ENCODE data around the gene CDC5L.
A peak's percentile ranks its signal among the peaks of the same experiment; 100 is the strongest.

Gene CDC5L

DNA sequence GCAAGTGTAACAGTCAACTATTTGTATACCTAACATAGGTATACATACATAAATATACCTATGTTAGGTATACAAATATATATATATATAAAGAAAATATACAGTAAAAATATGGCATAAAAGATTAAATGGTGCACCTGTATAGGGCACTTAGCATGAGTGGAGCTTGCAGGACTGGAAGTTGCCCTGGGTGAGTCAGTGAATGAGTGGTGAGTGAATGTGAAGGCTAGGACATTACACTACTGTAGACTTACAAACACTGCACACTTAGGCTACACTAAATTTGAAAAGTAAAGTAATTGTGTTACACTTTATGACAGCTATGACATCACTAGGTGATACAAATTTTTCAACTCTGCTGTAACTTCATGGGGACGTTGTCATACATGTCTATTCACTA is 65.6 kb downstream of the CDC5L start:
- DNase-seq (ENCODE audit: low spot score) = no peak

DNA sequence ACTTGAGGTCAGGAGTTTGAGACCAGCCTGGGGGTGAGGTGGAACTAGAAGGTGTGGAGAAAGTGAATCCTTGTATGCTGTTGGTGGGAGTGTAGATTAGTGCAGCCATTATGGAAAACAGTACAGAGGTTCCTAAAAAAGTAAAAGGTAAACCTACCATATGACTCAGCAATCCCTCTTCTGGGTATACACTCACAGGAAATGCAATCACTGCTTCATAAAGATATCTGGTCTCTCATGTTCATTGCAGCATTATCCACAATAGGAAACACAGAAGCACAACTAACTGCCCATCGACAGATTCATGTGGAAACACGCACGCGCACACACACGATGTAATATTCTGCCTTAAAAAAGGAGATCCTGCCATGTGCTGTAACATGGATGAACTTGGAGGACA is 66.7 kb downstream of the CDC5L start:
- DNase-seq (ENCODE audit: low spot score) = no peak

DNA sequence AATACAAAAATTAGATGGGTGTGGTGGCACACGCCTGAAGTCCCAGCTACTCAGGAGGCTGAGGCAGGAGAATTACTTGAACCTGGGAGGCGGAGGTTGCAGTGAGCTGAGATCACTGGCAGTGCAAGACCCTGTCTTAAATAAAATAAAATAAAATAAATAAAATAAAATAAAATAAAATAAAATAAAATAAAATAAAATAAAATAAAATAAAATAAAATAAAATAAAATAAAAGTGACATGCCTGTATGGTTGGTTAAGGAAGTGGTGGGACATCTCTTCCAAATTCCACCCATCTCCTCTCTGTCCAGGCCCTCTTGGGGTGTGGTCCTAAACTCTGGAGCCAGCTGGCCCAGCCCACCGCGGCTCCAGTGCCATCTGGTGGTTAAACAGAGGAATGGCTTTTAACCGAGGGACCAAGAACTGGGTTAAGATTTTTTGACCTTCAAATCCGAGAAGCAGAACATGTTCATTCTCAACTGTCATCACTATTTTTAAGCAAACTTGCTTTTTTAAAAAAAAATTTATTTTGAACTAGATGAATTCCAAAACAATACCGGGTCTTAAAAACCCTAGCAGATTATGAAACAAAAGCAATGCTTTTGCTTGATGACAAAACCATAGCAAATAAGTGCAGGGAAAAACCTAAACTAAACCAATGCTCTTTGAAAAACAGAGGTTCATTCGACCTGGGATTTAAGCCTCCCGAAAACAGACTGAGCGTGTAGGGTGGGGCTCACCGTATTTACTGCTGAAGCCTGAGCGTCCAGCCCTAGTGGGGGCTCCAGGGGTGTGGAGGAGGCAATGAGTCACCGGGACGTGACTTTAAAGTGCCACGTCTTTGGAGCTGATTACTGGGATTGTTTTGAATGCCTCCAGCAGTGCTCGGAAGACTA is 68.8 kb downstream of the CDC5L start:
- peak; percentile 87 for DNase-seq (ENCODE audit: low spot score)

DNA sequence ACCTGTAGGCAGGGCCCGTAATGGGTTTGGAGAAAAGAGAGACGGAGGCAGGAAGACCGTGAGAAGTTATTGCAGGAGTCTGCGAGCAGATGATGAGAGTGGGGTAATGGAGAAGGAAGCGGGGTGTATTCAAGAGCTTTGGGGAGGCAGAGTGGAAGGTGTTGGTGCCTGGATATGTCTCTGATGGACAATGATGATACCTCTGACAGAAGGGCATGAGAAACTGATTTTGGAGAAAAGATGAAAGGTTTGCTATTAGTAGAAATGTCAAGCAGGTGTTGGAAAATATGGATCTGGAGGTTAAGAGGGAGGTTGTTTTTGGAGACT is 69.4 kb downstream of the CDC5L start:
- no peak for DNase-seq (ENCODE audit: low spot score)

DNA sequence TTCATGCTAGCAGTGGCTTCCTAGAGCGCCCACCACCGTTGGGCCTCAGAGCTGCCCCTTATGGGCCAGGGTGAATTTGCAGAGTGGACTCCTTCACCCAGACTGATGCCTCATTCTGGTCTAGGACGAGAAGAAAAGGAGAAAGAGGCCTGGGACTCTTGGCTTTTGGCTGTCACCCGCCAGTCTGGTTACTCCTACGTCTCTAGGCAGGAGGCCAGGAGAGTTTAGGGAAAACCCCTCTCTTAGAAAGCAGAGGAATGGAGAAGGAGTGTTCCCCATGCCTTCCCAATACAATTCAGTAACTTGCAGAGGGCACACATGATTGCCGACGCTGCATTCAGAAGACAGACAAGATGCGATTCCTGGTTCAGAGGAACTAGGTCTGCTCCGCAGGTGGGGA is 70.1 kb downstream of the CDC5L start:
- DNase-seq (ENCODE audit: low spot score) = no peak

DNA sequence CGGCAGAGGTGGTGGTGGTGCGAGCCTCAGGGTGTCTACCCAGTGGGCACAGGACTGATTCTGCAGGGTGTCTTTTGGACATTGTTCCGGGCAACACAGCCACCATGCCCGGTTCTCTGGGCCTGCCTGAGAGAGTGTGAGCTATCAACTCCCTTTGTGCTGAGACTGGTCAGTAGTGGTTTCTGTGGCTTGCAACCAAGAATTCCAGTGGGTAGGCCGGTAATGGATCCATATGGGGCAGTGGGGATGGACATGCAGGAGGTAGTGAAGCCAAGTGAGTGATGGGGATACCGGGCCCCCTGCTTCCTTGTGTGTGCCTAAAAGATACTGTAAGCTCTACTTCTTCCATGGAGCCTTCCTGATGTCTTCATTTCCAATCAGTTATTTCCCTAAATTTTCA is 71.0 kb downstream of the CDC5L start:
- no peak for DNase-seq (ENCODE audit: low spot score)

DNA sequence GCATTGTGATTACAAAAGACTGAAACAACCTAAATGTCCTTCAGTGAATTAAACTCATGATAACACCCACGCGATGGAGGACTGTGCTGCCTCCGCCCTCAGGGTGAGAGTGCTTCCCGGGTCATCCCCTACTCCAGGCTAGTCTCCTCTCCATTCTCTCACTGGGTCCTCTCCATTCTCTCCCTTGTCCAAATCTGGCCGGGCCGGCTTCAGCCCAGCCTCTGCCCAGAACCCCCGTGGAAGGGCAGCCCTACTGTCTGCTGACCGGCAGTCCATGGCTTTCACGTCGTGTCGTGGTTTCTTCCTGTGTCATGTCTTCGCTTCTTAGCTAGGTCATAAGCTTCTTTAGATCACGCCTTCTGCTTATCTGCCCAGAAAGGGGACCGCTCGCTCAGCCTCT is 74.8 kb downstream of the CDC5L start:
- no peak for DNase-seq (ENCODE audit: low spot score)

DNA sequence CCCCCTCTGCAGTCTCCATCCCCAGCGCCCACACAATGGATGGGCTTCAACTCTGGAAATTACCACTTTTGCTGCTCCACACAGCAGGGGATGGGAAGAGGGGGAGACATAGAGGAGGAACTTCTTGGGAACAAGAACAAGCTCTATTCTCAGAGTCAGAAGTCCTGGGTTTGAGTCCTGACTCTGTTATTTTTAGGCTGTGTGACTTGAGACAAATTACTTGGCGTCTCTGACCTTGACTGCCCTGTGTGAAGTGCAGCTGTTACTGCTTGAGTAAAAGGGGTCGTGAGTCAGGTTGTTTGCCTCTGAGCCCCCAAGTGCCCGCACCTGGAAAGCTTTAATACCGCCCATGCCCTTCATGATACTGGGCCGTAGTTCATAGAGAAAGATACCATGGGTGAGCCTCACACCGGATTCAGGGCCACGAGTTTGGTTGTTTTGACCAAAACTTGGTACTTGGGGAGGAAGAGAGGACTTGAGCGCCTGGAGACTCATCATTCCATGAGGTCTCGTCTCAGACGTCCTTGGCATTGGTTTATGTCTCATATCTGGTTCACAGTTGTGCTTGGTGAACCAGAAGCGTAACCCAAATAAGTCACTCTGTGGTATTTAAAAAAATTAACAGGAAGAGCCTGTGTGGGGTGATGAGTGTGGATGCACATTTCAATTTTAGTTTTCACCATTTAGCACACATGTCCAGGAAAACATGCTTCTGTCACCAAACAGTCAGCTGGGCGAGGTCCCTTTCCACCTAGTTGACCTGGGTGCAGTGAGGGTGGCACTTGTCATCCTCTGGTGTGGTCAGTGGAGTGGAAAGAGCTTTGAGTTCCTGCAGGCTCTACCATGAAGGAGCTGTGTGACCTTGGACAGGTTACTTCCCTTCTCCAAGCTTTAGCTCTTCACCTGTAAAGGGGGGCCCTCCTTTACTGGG is 75.6 kb downstream of the CDC5L start:
- DNase-seq (ENCODE audit: low spot score) = no peak

DNA sequence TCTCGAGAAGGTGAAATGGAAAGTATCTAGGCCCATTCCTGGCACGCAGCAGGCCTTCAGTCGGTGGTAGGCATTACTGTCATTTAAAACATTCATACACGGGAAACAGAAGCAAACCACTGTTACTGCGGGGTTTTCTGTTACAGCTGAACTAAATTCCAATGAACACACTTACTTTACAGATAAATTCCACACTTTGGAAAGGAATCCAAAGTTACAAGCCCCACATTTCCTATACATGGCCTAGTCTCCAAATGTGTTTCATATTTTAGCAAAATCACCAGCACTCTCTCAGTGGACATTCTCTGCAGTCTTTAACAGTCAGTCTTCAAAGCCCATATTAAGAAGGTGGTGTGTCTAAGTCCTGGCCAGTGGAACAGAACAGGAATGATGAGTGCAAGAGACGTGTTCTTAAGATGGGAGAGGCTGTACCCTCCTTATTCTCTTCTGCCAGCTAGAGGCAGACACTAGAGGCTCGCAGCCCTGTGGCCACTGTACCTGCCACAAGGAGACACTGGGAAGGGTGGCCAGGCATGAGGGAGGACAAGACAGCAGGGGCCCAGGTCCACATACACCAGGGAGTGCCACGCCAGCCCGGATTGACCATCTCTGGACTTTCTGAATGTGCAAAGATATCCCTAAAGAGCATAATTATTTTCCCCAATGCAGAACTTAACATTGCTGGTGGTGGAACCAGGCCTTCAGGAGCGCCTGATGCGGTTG is 76.4 kb downstream of the CDC5L start:
- DNase-seq (ENCODE audit: low spot score) = no peak

DNA sequence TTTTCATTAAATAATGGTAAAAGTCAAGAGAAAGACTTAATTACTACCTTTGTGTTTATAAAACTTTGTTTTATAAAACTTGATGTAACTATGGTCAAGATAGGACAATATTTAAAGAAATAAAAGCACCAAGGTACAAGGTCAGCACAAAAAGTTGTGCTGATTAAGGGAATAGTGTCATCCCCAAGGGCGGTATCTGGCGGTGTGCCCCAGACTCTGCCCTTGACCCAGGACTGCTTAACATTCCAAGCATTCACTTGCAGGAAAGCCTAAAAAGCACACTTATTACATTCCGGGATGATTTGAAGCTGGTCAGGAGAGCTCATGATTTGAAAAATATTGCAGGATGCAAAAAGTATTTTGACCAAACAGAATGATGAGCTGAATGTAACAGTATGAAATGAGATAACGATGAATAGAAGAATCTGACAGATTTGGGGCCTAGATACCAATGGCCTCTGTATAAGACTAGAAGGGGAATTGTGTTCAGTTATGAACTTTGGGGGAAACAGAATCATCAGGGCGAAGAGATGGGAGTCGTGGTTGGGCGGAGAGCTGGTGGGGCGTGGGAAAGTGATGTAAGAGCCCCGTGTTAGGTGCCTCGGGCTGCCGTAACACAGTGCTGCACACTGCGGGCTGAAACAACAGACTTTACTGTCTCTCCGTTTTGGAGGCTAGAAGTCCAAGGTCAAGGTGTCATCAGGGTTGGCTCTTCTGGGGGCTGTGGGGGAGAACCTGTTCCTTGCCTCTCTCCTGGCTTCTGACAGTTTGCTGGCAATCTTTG is 77.2 kb downstream of the CDC5L start:
- peak; percentile 80 for DNase-seq (ENCODE audit: low spot score)

DNA sequence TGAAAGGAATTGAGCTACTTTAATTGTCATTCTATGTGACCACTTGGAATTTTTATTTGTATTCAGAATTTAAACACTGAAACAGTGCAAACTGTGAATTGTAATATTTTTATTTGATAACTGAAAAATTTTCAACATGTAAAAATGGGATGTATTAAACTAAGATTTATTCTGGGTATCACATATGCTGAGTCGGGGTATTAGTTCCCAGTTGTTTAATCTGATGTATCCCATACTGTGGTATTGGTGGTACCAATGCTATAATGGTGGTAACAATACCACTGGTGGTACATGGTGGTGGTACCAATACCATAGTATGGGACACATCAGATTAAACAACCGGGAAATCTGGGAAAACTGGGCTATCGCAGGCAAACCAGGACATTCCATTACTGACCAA is 79.4 kb downstream of the CDC5L start:
- DNase-seq (ENCODE audit: low spot score) = no peak

DNA sequence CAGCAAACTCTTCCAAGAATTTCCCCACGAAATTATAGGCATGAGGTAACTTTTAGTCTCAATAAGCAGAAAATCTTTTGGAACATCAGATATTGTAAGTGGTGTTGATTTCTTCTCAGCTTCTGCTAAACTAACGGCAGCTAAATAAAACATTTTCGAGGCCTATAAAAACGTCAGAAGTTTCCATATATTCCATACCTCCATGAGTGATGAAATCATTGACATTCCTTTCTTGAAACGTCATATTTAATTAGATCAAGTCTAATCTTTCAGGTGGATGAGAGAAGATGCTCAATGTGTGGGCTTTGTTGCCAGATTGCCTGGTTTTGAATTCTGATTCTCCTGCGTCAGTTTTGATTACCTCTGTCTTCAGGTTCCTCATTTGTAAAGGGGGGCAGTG is 81.3 kb downstream of the CDC5L start:
- no peak for DNase-seq (ENCODE audit: low spot score)

DNA sequence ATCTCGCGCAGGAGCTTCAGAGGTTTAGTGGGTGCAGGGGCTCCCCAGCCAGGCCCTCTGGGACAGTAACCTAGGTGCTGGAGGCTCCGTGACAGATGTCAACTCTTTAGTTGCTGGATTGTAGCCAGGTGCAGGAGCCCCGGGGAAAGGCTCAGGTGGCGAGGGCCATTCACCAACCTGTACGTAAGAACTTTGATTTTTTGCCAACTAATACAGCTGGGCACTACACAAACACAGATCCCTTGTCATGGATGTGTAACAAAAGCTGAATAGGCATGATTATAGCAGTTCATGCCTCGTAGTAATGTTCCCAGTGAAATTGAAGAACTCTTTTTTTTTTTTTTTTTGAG is 82.6 kb downstream of the CDC5L start:
- DNase-seq (ENCODE audit: low spot score) = no peak

DNA sequence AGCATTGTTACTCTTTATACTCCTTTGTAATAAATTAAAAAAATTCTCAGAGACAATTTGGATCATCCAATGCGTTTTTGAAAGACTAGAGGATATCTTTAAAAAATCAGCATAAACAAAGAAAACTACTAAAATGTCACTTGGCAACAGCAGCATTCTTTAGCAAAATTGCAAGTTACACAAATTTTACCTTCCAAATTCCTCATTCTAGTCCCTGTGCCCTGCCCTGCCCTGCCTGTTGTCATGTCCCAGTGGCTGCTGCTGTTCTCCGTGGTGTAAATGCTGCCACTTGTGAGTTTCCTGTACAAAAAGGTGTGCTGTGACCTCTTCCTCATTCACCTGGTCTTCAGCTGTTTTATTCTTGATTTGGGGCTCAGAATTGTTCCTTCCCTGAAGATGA is 83.2 kb downstream of the CDC5L start:
- no peak for DNase-seq (ENCODE audit: low spot score)

DNA sequence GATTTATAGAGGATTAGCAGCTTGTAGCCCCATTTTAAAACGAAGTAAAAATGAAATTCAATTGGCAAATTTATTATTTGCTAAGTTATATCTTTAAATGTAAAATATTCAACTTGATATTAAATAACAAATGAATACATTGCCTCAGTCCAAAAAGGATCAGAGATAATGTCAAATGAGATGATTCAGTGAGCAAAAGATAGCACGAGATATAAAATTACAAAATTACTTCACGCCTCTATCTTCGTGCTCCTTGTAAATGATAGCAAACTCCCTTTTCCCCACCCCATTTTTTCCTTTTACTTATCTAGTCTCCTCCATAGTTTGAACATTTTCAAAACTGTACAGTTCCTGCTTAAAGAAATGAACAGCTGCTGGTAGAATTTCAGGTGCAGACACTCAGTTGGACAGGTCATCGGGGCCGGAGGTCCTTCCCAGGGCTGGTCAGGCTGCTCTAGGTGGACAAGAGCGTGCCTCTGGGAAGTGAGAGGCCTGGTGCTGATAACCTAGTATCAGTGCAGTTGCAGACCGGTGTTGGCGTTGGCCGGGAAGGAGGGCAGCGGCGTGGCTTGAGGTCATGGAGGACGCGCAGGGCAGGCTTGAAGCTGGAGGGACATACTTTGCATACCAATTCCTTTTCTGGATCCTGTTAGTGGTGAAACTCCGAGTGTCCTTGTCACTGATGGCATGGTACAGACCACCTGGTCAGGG is 83.9 kb downstream of the CDC5L start:
- DNase-seq (ENCODE audit: low spot score) = no peak

DNA sequence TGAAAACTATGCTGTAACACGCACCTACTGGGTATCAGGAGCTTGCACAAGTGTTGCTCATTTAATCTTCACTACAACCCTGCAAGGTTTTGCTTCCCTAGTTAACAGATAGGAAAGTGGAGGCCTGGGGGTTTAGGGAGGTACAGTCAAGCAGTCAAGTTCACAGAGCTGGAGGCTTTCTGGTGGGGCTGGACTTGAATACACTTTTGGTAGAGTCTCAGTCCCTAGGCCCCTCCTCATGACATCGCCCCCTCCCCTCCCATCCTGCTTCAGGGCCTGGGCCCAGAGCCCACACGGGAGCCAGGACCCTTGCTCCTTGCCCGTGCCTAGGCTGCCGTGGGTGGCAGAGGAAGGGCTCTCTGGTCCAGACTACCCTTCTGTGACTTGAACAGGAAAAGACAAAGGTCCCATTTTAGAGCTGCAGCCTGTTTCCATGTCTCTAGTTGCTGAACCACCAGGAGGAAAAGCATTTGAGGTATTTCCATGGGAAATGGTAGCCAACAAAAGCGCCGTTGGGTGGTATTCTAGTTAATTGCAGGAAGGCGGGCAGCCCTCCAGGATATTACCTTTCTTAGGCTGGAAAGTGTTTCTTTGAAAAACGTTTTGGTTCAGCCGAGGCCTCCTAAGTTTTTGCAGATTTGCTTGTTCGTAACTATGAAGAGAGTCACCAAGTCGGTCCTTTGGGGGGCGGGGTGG is 84.9 kb downstream of the CDC5L start:
- DNase-seq (ENCODE audit: low spot score) = no peak

DNA sequence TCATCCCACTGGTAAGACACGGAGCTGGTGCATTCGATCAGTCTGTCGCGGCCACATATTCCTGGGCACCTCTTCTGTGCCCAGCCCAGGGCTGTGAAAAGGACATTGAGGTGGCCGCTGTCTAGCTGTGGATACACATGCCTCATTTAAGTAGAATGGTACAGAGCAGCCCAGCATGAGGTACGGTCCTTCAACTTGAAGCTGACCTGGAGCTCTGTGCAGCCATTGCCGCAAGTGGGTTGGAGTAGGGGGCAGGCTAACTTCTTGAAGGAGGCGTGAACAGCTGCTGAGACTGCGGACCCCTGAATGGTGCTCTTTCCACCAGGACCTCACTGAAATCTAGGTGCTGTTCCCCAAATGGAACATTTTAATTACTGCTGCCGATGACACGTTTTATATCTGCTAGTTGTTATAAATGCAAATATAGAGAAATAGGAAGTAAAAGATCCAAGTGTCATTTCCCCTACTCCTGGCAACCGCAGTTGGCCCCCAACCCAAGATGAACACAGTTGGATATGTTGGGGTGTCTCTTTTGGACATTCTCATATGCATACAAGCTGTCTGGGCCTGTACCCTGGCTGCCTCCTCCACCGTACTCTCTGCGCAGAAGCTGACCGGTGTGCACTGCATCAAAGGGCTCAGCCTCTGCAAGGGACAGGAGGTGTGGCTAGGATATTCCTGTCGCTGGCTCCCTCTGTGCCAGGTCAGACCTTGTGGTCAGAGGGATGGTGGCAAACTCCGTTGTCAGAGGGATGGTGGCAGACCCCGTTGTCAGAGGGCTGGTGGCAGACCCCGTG is 86.1 kb downstream of the CDC5L start:
- no peak for DNase-seq (ENCODE audit: low spot score)

DNA sequence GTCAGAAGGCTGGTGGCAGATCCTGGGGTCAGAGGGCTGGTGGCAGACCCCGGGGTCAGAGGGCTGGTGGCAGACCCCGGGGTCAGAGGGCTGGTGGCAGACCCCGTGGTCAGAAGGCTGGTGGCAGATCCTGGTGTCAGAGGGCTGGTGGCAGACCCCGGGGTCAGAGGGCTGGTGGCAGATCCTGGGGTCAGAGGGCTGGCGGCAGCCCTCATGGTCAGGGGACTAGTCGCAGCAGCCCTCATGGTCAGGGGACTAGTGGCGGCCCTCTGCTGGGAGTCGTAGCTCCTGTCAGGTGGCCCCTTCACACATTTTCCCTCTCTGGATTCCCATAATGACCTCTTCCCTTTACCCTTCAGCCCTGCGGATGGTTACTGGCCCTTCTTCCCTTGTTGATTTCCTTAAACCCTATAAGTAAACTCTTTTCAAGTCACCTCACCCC is 86.7 kb downstream of the CDC5L start:
- DNase-seq (ENCODE audit: low spot score) = no peak

DNA sequence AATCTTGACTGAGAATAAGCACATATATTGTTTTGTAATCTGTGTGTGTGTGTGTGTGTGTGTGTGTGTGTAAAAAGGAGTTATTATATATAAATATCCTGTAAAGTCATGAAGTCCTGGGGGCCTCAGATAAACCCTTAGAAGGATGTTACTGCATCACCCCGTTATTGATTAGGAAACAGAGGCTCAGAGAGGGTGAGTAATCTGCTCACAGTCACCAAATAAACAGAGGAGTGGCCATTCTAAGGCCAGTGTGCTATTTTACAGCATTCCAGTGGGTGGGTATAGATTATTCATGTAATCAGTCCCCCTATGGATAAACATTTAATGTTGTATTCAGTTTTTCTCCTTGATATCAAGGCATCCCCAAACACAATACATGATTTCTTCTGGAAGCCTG is 87.1 kb downstream of the CDC5L start:
- no peak for DNase-seq (ENCODE audit: low spot score)

DNA sequence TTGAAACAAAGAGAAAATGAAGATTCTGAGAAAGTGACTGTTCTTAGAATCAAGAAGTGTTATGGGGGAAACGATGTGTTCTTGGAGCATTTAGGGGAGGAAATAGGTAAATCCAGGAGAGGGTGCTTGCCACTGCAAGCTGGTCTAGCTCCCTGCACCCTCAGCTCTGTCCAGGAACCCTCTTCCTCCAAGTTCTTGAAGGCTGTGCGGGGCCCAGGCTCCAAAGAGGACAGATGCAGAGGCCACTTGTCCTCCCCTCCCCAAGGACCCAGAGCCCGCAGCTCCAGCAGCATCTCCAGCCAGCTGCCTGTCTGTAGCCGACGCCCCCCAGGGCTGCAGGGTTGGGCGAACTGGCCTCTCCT is 87.9 kb downstream of the CDC5L start:
- DNase-seq (ENCODE audit: low spot score) = no peak
